ENCODE measurements around the gene PARD3B. TPM values are rescaled to one million over a fixed set of nuclear protein-coding genes. Genes with fewer than 3 reads are reported as not detected.

Gene PARD3B
- total RNA-seq, 1 donor from 2014 or later = 18.4 TPM

- Mint-ChIP-seq H3K27ac (ENCODE audit: unreplicated experiment) (no peak overlapping the region), H3K4me1 (peaks cover 7% of the 10 kb centered on the region), H3K4me3 (no peak overlapping the region), H3K9me3 (peaks cover 13% of the 10 kb centered on the region), H3K27me3 (ENCODE audit: low read depth) (no peaks in the 10 kb centered on the region), H3K36me3 (ENCODE audit: low read depth) (peaks cover 14% of the 10 kb centered on the region)
- no peak for TF ChIP-seq CTCF (conservative IDR thresholded peaks at IDR 0.05)
- DNase-seq (ENCODE audit: low read depth, low spot score) = no peak
These were observed 509.5 kb downstream of the PARD3B start for GRCh38 chr2:205054789-205055188.

DNA sequence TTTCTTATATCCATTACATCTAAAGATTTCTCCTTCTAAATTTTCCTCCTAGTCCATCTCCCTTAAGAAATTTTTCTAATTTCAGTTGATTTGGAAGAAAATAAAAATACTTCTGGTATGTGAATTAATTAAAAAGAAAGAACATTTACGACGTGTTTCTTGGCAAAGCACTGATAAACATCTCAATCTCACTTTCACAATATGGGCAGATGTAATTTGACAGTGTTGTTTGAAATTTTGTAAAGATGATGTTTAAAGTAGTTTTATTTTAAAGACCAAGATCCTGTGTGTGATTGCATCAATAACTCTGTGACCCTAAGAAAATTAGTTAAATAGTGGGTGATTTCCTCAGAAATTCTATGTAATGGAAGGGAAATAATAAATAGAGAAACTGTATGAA lies 510.0 kb downstream of the PARD3B start:
- peaks cover 7% of the 10 kb centered on the region for H3K4me1 Mint-ChIP-seq
- TF ChIP-seq CTCF (conservative IDR thresholded peaks at IDR 0.05) = no peak
- no peak overlapping the region for H3K27ac Mint-ChIP-seq (ENCODE audit: unreplicated experiment)
- no peaks in the 10 kb centered on the region for H3K27me3 Mint-ChIP-seq (ENCODE audit: low read depth)
- no peak overlapping the region for H3K4me3 Mint-ChIP-seq
- no peak for DNase-seq (ENCODE audit: low read depth, low spot score)
- peaks cover 13% of the 10 kb centered on the region for H3K9me3 Mint-ChIP-seq
- peaks cover 14% of the 10 kb centered on the region for H3K36me3 Mint-ChIP-seq (ENCODE audit: low read depth)

DNA sequence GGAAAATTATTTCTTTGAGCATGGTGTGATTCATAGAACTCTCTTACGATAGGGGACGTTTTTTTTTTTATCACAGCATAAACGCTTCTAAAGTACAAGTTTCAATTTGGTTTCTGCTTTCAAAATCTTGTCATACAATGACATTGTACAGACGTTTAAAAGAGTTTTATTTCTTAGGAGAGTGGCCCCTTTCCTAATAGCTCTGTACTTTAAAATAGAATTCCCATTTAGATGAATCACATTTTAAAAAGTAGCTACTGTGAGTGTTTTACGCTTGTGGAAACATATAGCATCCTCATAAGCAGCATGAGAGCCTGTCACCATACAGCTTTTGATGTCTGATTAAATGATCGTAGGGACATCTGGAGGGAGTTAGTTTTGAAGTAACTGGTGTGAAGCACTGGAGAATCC lies 510.9 kb downstream of the PARD3B start:
- no peak overlapping the region for H3K27ac Mint-ChIP-seq (ENCODE audit: unreplicated experiment)
- H3K9me3 Mint-ChIP-seq = peaks cover 13% of the 10 kb centered on the region
- no peak for TF ChIP-seq CTCF (conservative IDR thresholded peaks at IDR 0.05)

DNA sequence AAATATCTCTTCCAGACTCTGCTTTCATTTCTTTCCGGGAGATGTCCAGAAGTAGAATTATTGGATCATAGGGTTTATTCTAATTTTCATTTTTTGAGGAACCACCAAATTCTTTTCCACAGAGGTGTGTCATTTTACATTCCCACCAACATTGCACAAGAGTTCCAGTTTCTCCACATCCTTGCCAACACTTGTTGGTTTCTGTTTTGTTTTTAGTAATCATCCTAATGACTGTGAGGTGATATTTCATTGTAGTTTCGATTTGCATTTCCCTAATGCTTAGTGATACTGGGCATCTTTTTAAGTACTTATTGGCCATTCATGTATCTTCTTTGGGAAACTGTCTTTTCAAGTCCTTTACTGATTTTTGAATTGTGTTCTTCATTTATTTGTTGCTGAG lies 513.1 kb downstream of the PARD3B start:
- H3K27me3 Mint-ChIP-seq (ENCODE audit: low read depth) = no peaks in the 10 kb centered on the region
- DNase-seq (ENCODE audit: low read depth, low spot score) = no peak
- peaks cover 14% of the 10 kb centered on the region for H3K36me3 Mint-ChIP-seq (ENCODE audit: low read depth)
- H3K9me3 Mint-ChIP-seq = peaks cover 13% of the 10 kb centered on the region
- no peak overlapping the region for H3K4me3 Mint-ChIP-seq
- no peak for TF ChIP-seq CTCF (conservative IDR thresholded peaks at IDR 0.05)
- H3K27ac Mint-ChIP-seq (ENCODE audit: unreplicated experiment) = no peak overlapping the region
- peaks cover 3% of the 10 kb centered on the region for H3K4me1 Mint-ChIP-seq

More for the DNA sequence above, 510.9 kb downstream of the PARD3B start:
- Mint-ChIP-seq H3K4me1 (peaks cover 7% of the 10 kb centered on the region), H3K4me3 (no peak overlapping the region), H3K36me3 (ENCODE audit: low read depth) (peaks cover 14% of the 10 kb centered on the region), H3K27me3 (ENCODE audit: low read depth) (no peaks in the 10 kb centered on the region)
- no peak for DNase-seq (ENCODE audit: low read depth, low spot score)

DNA sequence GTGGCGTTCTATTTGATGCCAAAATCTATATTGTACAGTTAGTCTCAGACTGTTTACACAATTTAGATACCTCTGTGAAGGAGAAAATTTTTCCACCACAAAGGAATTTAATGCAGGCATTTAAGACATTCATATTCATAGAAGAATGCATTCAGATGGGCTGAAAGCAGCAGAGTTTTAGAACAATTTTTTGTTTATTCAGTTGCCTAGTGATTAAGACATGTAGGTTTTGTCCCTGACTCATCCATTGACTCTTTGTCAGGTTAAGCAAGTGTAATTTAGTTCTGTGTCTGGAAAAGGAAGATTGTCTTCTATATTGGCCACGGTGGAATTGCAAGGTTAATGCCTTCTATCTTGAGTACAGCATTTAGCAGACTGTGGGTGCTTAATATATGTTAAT lies 515.0 kb downstream of the PARD3B start:
- Mint-ChIP-seq H3K4me1 (peaks cover 10% of the 10 kb centered on the region), H3K36me3 (ENCODE audit: low read depth) (peaks cover 16% of the 10 kb centered on the region), H3K9me3 (peaks cover 13% of the 10 kb centered on the region), H3K27me3 (ENCODE audit: low read depth) (no peaks in the 10 kb centered on the region), H3K4me3 (no peak overlapping the region), H3K27ac (ENCODE audit: unreplicated experiment) (no peak overlapping the region)
- TF ChIP-seq CTCF (conservative IDR thresholded peaks at IDR 0.05) = no peak
- no peak for DNase-seq (ENCODE audit: low read depth, low spot score)

- H3K4me3 Mint-ChIP-seq = no peak overlapping the region
- H3K27me3 Mint-ChIP-seq (ENCODE audit: low read depth) = no peaks in the 10 kb centered on the region
- H3K9me3 Mint-ChIP-seq = no peaks in the 10 kb centered on the region
- H3K36me3 Mint-ChIP-seq (ENCODE audit: low read depth) = peaks cover 2% of the 10 kb centered on the region
- peaks cover 10% of the 10 kb centered on the region for H3K4me1 Mint-ChIP-seq
- H3K27ac Mint-ChIP-seq (ENCODE audit: unreplicated experiment) = no peak overlapping the region
- TF ChIP-seq CTCF (conservative IDR thresholded peaks at IDR 0.05) = no peak
- no peak for DNase-seq (ENCODE audit: low read depth, low spot score)
These were observed 520.8 kb downstream of the PARD3B start for GRCh38 chr2:205066081-205066480.

Data from neural crest cell (in vitro differentiated cells).